SIG-M5 (cell line): Measurements from ENCODE around the gene BEND5.

Experiments
- DNase-seq: peaks from one replicate; lab custom pipeline; 2025; lab: John Stamatoyannopoulos, UW

The BEND5 gene

GRCh38 chr1:48761986-48762385, 14.7 kb downstream of the BEND5 start:
- DNase-seq = no peak

GRCh38 chr1:48761411-48761810, 15.3 kb downstream of the BEND5 start:
- DNase-seq = no peak

GRCh38 chr1:48760857-48761256, 15.8 kb downstream of the BEND5 start:
- DNase-seq = no peak

- DNase-seq = no peak
Observed at GRCh38 chr1:48758976-48759375, 17.7 kb downstream of the BEND5 start.

GRCh38 chr1:48757363-48757762, 19.3 kb downstream of the BEND5 start:
- DNase-seq = no peak

GRCh38 chr1:48756683-48757316, 19.9 kb downstream of the BEND5 start:
- DNase-seq = no peak

GRCh38 chr1:48753293-48753692, 23.4 kb downstream of the BEND5 start:
- DNase-seq = no peak

- DNase-seq = peak; percentile 16
Observed at GRCh38 chr1:48750109-48750508, 26.6 kb downstream of the BEND5 start.

GRCh38 chr1:48749068-48749467, 27.6 kb downstream of the BEND5 start:
- DNase-seq = no peak

- DNase-seq = no peak
Observed at GRCh38 chr1:48746906-48747305, 29.8 kb downstream of the BEND5 start.

- no peak for DNase-seq
Observed at GRCh38 chr1:48744032-48744431, 32.7 kb downstream of the BEND5 start.

GRCh38 chr1:48743480-48743879, 33.2 kb downstream of the BEND5 start:
- DNase-seq = no peak

GRCh38 chr1:48741380-48741779, 35.3 kb downstream of the BEND5 start:
- DNase-seq = no peak

GRCh38 chr1:48740621-48741020, 36.1 kb downstream of the BEND5 start:
- no peak for DNase-seq

GRCh38 chr1:48739091-48739490, 37.6 kb downstream of the BEND5 start:
- no peak for DNase-seq

GRCh38 chr1:48738356-48738755, 38.3 kb downstream of the BEND5 start:
- DNase-seq = no peak

- DNase-seq = no peak
Observed at GRCh38 chr1:48735796-48736195, 40.9 kb downstream of the BEND5 start.

GRCh38 chr1:48730164-48730910, 46.4 kb downstream of the BEND5 start:
- DNase-seq = no peak

- no peak for DNase-seq
Observed at GRCh38 chr1:48728584-48728983, 48.1 kb downstream of the BEND5 start.

GRCh38 chr1:48726557-48727215, 50.0 kb downstream of the BEND5 start:
- DNase-seq = no peak

- no peak for DNase-seq
Observed at GRCh38 chr1:48726139-48726538, 50.6 kb downstream of the BEND5 start.

- DNase-seq = no peak
Observed at GRCh38 chr1:48725341-48726046, 51.2 kb downstream of the BEND5 start.

GRCh38 chr1:48720929-48721328, 55.8 kb downstream of the BEND5 start:
- DNase-seq = no peak
